ENCODE data around the gene PPM1E.

PPM1E gene

GRCh38 chr17:58968426-58969061 lies 212.9 kb downstream of the PPM1E start:
- Mint-ChIP-seq H3K27me3 (ENCODE audit: low read depth, poor library complexity) (no peaks in the 10 kb centered on the region), H3K4me3 (no peak overlapping the region), H3K36me3 (ENCODE audit: low read depth) (peaks cover 5% of the 10 kb centered on the region), H3K9me3 (no peaks in the 10 kb centered on the region), H3K4me1 (peaks cover 37% of the 10 kb centered on the region), H3K27ac (peak overlapping the region; percentile 86)
- TF ChIP-seq CTCF (IDR thresholded peaks at IDR 0.05) = no peak
- DNase-seq = no peak

GRCh38 chr17:58969156-58969555 lies 213.5 kb downstream of the PPM1E start:
- no peak for TF ChIP-seq CTCF (IDR thresholded peaks at IDR 0.05)
- peak overlapping the region; percentile 41 for H3K27ac Mint-ChIP-seq

GRCh38 chr17:58969612-58970011 lies 214.0 kb downstream of the PPM1E start:
- Mint-ChIP-seq H3K27me3 (ENCODE audit: low read depth, poor library complexity) (no peaks in the 10 kb centered on the region), H3K27ac (peak overlapping the region; percentile 41), H3K4me1 (peaks cover 37% of the 10 kb centered on the region), H3K4me3 (peak overlapping the region; percentile 2), H3K9me3 (no peaks in the 10 kb centered on the region), H3K36me3 (ENCODE audit: low read depth) (peaks cover 5% of the 10 kb centered on the region)
- DNase-seq = no peak
- no peak for TF ChIP-seq CTCF (IDR thresholded peaks at IDR 0.05)

More at GRCh38 chr17:58969156-58969555, 213.5 kb downstream of the PPM1E start:
- H3K4me1 Mint-ChIP-seq = peaks cover 37% of the 10 kb centered on the region
- DNase-seq = no peak
- peak overlapping the region; percentile 2 for H3K4me3 Mint-ChIP-seq
- no peaks in the 10 kb centered on the region for H3K9me3 Mint-ChIP-seq
- no peaks in the 10 kb centered on the region for H3K27me3 Mint-ChIP-seq (ENCODE audit: low read depth, poor library complexity)
- H3K36me3 Mint-ChIP-seq (ENCODE audit: low read depth) = peaks cover 5% of the 10 kb centered on the region

- Mint-ChIP-seq H3K27ac (peak overlapping the region; percentile 27), H3K4me3 (no peak overlapping the region), H3K36me3 (ENCODE audit: low read depth) (peaks cover 5% of the 10 kb centered on the region), H3K9me3 (no peaks in the 10 kb centered on the region), H3K4me1 (peaks cover 34% of the 10 kb centered on the region), H3K27me3 (ENCODE audit: low read depth, poor library complexity) (no peaks in the 10 kb centered on the region)
- no peak for TF ChIP-seq CTCF (IDR thresholded peaks at IDR 0.05)
- DNase-seq = no peak
Observed at GRCh38 chr17:58970609-58971450, 215.2 kb downstream of the PPM1E start.

GRCh38 chr17:58974354-58974753 lies 218.7 kb downstream of the PPM1E start:
- Mint-ChIP-seq H3K36me3 (ENCODE audit: low read depth) (peaks cover 5% of the 10 kb centered on the region), H3K4me3 (no peak overlapping the region), H3K27ac (no peak overlapping the region), H3K27me3 (ENCODE audit: low read depth, poor library complexity) (no peaks in the 10 kb centered on the region), H3K9me3 (no peaks in the 10 kb centered on the region), H3K4me1 (peaks cover 24% of the 10 kb centered on the region)
- no peak for DNase-seq
- no peak for TF ChIP-seq CTCF (IDR thresholded peaks at IDR 0.05)

All from nephron progenitor cell (in vitro differentiated cells).